ENCODE data around the gene ZNF699. TPM values are rescaled to one million over a fixed set of nuclear protein-coding genes. Genes with fewer than 3 reads are reported as not detected.

Gene ZNF699
- total RNA-seq, 8 experiments from 2014 or later, result 0.41 to 11.8 (median 4.1) TPM

Other genes starting within 250 kb of the ZNF699 start
- gene OR1M1, start 222.8 kb downstream of the ZNF699 start, total RNA-seq, result under 1 TPM in 4 of 8 experiments, not detected in 4; 0.15 to 0.76 (median 0.21) TPM
- under 1 TPM in 5 of 8 experiments, not detected in 3; 0.09 to 0.24 (median 0.13) TPM for gene OR7G2, start 202.4 kb downstream of the ZNF699 start, total RNA-seq
- gene OR7G1, start 194.1 kb downstream of the ZNF699 start, total RNA-seq, result under 1 TPM in 1 of 8 experiments, not detected in 7; 0.21 TPM
- not detected for gene OR7G3, start 182.9 kb downstream of the ZNF699 start, total RNA-seq
- 10 to 100 TPM; 20.5 to 36.9 (median 27.8) TPM for gene ZNF317, start 169.4 kb downstream of the ZNF699 start, total RNA-seq
- 1 to 10 TPM in 1 of 8 experiments, under 1 TPM in 5, not detected in 2; 0.04 to 1.9 (median 0.27) TPM for gene OR7D2, start 130.9 kb downstream of the ZNF699 start, total RNA-seq
- under 1 TPM in 4 of 8 experiments, not detected in 4; 0.05 to 0.29 (median 0.23) TPM for gene OR7D4, start 90.2 kb downstream of the ZNF699 start, total RNA-seq
- under 1 TPM in 3 of 8 experiments, not detected in 5; 0.29 to 0.43 (median 0.35) TPM for gene OR7E24, start 58.9 kb downstream of the ZNF699 start, total RNA-seq
- 10 to 100 TPM in 5 of 8 experiments, 1 to 10 TPM in 3; 3.8 to 24.3 (median 15.5) TPM for gene ZNF559, start 14.3 kb upstream of the ZNF699 start, total RNA-seq
- gene ZNF177, start 53.2 kb upstream of the ZNF699 start, total RNA-seq, result 10 to 100 TPM in 2 of 8 experiments, 1 to 10 TPM in 6; 2.2 to 12.6 (median 5.4) TPM
- 10 to 100 TPM; 12.7 to 42.4 (median 19.5) TPM for gene ZNF266, start 125.7 kb upstream of the ZNF699 start, total RNA-seq
- gene ZNF560, start 188.8 kb upstream of the ZNF699 start, total RNA-seq, result 1 to 10 TPM in 1 of 8 experiments, under 1 TPM in 6, not detected in 1; 0.05 to 3.5 (median 0.21) TPM
- 10 to 100 TPM; 10.4 to 21.3 (median 16.2) TPM for gene ZNF426, start 228.8 kb upstream of the ZNF699 start, total RNA-seq

Data from motor neuron (in vitro differentiated cells).